Ureter (tissue), 1 donor: ENCODE measurements around the gene DST. TPM values are rescaled to one million over a fixed set of nuclear protein-coding genes. Genes with fewer than 3 reads are reported as not detected.
"Not testable (repeated sequence)": the region's sequence is repeated elsewhere in the genome, so short reads cannot be mapped to it uniquely, and the experiment has no call there.

Experiments
- DNase-seq: peaks from one replicate; pipeline ENCODE4 v3.0.0-alpha.2; 2020; ENCODE audit warnings: low spot score
- total RNA-seq: library from RNA; stranded (reverse); gene quantifications from one replicate; pipeline ENCODE4 v1.2.4, GENCODE V29; 2023
- donor health status: DM: yes; HTN: yes; CAD: no.

DST gene
- total RNA-seq, 1 donor from 2014 or later, result 367 TPM

DNA sequence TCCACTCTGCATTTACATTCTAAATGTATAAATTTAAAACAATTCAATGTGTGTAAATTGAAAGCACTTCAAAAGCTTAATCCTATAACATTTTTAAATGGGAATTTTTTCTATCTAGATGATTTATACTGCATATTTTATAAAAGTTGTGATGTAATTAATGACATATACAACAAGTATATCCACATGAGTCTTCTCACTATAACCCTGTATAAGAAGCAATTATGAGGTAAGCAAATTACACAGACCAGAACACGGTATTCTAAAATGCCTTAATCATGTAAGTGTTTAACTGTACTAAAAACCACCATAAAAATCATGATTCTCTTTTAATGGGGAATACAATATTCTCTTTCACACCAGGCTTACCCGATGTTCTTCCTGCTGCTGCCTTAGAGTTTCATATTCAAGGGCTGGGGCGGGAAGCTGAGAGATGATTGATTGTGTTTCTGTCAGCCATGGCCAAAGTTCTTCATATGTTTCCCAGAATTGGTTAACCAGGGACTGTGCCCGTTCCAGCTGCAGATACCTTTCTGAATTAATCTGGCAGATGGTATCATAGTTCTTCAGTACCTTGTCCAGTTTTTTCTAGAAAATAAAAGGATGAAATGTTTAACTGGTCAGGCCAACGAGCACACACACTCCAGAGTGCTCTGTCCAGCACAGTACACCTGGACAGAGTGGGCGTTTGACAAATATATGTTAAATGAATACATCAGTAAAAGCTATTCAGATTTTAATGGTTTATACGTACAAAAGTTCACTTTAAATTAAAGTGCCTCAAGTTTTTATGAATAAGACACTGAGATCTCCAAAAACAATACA, 127.4 kb downstream of the DST start:
- no peak for DNase-seq

DNA sequence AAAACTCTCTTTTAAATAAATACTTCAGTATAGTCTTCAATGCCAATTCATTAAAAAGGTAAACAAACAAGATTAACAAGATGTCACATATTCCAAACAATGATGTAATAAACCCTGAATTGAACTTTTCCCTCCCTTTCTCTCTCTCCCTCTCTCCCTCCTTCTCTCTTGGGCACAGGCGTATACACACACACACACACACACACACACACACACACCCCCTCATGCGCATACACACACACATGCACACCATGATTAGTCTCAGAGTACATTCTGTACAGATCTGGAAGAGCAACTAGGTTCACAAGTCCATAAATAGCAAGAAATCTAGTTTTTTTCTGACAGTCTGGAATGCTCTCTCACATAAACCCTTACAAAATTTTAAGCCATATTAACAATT, 128.3 kb downstream of the DST start:
- no peak for DNase-seq

DNA sequence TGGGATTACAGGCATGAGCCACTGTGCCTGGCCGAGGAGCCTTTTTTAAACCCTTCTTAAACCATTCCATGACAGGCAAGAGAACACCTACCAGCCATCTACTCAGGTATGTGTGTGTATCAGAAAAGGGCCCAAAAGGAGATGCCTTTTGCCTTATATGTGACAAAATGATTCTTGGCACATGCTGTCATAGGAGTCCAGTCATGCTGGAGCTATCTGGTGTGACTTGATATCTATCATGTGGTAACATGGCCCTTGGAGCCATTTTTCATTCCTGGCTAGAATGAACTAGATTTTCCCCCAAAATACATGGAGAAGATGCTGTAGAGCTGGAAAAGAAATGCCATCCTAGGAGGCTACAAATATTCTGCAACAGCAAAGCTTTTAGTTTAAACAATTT, 129.1 kb downstream of the DST start:
- DNase-seq, result no peak

DNA sequence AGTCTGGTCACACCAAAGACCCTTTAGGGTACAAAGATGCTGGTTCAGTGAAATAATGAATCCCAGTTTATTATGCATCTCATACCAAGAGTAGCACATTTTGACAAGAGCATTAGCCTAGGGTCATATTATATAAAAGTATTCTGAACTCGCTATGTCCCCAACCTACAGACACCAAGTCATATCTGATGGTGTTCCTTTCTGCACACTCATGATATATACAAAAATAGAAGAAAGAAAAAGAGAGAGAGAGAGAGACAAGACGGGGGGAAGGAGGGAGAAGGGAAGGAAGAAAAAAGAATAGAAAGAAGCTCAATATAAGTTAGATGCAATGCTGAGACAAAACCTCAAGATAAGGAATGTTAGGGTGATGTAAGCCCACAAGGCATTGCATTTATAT, 131.1 kb downstream of the DST start:
- no peak for DNase-seq

DNA sequence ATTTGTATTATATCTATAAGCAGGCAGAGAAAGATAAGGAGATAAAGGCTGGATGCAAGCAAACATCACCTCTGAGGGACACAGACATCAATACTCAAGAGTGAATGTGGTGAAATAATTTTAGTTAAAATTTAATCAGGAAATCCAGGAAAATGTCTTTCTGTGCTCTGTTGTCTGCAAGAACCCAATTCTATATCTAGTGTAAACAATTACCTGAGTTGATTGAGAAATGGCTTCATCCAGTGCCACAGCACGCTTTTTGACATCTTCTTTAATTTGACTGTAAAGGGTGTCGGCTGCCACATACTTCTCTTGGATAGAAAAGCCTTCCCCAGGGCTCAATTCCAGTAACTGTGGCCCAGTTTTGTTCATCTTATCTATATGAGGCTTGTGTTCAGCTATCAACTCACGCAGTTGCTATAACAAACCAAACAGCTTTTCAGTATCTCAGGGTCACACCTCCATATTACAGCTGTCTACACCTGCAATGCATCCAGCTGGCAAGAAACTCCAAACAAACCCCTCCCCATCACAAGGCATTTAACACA, 131.6 kb downstream of the DST start:
- DNase-seq, result no peak

DNA sequence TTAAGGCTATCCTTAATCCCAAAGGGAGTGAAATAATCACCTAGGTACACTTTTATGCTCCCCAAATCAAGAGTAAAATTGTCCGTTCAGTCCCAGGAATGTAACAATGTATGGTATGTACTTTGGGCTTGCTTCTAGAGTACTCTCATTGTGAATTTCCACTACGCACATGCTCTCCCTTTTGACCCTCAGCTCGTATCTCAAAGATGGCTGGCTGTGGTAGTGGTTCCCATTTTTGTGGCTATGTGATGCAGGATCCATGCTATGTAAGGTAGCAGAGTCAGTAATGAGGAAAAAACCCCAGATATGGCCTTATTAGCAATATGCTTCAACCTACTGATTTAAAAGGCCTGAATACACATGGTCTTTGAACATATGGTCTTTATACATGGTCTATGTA, 133.7 kb downstream of the DST start:
- DNase-seq, result no peak

DNA sequence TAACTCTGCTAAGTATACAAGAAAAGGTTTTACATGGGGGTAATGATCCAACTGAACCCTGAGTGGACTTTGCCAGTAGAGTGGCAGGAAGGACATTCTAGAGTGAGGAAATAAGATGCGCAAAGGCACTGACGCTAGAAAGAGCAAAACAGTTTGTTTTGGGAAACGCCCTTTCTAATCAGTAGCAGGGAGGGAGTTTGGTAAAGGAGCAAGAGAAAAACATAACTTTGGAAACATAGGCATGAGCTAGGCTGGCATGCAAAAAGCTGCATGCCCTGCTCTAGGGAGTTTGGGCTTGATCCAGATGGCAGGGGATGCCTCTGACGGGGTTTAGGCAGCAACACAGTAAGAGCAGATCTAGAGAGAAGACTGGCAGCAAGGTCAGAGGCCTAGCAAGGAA, 135.2 kb downstream of the DST start:
- no peak for DNase-seq

DNA sequence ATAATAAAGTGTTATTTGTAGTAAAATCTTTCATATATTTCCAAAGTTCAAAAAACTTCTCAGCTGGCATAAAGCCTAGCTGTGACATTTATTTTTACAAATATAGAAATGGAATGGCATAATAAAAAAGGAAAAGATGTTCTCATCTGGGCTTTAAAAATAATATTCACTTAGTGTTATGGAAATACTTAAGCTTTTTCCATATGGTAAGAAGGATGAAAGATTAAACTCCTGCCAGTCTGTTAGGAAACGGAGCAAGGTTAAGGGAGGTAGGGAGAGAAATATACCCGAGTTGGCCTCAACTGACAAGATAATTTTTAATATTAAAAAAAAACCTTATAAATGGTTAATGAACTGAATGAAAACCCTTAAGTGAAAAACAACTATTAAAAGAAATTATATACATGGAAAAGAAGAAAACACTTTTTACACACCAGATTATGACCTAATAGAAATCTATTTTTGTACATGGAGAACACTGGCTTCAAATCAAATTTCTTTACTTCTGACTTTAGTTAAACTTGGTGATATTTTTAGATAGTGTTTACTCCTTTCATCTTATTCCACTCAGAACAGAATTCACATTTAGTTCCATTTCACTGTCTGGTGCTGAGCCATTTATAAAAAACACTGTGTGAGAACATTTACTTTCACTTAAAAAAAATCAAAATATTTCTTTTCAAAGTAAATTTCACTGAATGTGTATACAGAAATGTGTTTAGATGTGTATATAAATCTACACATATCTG, 137.0 kb downstream of the DST start:
- DNase-seq, result no peak

DNA sequence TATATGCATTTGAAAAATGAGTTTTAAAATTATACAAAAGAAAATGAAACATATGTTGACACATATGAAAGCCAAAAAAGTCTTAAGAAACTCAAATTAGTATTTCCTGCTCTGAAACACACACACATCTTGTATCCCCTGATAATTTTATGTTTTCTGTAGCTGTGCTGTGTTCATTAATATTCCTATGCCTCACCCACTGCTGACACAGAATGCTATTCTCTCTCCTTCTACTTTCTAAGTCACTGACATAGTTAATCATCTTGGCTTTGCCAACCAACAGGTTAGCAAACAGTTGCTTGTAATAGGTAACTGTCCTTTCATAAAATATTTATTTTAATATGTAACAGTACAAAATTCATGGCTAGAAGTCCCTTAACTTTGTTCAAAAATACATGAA, 140.7 kb downstream of the DST start:
- DNase-seq, result no peak

DNA sequence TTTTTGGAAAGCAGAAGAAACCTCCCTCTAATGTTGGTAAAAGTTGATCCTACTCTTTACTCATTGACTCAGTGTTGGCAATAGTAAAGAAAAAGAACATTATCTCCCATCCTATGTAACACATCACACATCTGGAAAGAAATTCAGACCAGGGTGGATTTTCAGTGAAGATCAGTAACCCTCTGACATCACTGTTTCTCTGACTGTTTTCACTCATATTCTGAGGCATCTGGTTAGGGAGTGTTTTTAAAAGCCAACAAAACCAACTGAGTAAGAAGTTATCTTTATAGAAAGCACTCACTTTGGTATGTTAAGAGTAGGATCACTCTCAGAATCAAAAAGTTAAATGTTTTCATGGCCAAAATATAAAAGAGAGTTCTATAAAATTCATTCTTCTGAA, 143.6 kb downstream of the DST start:
- no peak for DNase-seq

DNA sequence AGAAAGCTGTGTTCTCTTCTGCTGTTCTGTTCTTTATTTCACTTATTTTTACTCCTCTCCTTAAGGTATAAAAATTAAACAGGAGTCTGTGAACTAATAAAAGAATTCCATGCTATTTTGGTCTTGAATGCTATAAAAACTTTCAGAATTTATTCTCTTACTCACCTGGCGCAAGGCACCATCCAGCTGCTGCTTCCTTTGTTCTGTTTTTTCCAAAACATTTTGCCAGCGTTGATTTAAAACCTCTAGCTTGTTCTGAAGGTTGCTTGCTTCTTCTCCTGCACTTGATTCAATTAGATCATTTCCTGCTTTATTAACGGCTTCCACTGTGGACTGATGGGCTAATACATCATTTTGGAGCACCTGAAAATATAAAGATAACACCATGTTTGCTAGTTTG, 145.0 kb downstream of the DST start:
- DNase-seq, result no peak

DNA sequence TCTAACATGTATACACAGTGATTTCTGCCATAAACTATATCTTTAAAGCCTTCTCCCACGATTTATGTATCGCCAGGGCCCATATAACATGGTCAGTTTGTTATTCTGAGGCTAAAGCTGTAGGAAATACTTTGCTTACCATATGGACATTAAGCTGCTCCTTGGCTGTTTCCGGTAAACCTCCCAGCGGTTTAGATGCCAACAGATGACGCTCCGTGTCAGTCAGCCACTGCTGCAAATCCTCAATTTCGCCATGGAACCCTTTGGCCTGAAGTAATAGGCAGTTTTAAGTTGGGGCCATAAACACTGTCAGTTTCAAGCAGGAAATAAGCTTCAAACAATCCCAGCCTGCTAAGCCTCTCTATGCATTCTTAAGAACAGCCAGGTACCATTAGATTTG, 145.4 kb downstream of the DST start:
- DNase-seq, result no peak

DNA sequence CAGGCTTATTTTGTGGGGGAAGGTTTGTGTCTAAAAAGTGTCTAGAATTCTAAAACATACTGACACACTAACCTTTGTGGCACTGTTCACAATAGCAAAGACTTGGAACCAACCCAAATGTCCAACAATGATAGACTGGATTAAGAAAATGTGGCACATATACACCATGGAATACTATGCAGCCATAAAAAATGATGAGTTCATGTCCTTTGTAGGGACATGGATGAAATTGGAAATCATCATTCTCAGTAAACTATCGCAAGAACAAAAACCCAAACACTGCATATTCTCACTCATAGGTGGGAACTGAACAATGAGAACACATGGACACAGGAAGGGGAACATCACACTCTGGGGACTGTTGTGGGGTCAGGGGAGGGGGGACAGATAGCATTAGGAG, 146.0 kb downstream of the DST start:
- DNase-seq, result not testable (repeated sequence)

DNA sequence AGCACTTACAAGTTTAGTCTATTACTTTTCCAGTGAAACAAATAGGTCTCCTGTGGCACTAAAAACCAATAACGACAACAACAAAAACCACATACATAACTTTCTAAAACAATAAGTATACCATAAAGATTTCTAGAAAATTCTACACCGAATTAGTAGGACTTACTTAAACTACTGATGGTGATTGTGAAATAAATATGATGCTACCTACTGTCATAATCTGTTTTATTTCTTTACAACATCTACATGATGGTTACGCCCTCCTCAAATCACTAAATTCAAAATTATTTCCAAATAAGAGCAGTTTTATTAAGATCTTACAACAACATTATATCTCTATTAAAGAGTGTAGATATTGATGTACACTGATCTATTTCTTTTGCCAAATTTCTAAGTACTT, 147.0 kb downstream of the DST start:
- no peak for DNase-seq

DNA sequence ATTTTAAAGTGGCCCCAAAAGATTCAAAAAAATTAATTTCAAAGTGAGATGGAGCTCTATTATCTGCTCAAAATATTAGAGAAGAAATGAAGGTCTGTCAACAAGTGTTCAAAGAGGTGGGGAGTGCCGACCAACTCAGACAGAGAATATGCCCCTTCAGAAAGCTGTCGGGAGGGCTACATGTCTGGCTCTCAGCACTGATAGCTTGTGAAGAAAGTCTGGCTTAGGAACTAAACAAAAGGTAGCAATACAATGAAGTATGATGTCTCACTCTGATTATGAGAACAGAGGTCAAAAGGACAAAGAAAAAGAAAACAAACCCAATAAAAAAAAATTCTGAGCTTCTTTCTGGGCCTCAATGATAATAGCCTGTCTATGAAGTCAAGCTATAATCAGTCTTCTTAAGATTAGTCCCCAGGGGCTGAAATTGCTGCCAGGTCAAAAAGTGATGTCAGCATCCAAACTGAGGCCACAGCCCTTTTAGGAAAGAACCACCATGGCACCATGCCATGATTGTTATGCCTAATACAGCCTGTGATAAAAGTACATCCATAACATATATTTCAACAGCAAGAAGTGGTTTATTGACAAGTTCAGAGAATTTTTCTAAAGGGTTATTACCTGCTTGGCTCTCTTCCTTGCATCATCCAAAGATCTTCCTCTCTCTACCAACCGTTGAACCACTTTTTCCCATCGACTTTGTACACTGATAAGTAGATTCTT, 150.9 kb downstream of the DST start:
- DNase-seq, result no peak

DNA sequence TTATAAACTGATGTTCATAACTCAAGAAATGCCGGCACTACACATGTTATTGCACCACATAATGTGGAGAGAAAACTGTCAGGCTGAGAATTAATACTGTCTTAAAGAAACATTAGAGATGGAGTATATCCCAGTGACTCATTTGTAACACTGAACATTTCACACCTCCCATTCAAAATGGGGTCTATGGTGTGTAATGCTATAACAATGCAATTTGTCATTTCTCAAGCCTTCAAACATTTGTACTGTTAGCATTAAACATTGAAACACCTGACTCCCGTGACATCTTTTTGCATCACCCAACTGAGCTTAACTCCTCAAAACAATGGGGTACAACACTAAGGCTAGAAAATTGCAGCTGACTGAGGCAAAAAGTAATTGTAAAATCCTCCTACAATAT, 151.7 kb downstream of the DST start:
- no peak for DNase-seq

DNA sequence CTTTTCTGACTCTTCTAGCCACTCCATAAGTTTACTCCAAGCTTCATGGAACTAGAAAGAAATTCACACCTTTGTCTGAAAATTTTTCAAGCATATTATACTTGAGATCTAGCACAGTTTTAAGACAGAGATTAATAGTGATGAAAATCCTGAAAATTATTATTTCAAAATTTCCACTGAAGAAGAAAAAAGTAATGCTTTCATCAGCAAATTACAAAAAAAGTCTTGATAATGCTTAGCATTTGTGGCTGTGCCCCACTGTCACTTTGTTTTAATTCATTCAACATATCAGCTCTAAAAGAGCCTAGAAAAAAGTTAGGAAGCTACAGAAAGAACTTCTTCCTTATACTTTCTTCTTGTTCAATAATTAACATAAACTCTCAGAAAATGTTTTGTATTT, 153.1 kb downstream of the DST start:
- no peak for DNase-seq

DNA sequence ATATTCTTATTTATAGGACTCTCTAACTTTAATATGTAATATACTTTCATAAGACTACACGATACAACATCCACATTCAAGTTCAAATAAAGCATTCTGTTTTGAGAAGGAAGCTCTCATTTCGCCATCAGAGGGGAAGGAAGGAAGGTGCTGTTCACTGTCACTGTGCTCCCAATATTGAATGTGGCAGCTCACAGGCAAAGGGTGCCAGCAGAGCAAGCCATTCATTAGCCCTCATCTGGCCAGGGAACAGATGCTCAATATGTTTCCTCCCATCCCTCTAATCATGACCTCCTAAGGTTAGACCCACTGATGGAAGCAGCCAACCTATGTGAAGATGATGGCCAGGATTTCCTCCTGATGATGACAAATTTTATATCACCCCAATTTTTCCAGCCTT, 154.4 kb downstream of the DST start:
- no peak for DNase-seq

DNA sequence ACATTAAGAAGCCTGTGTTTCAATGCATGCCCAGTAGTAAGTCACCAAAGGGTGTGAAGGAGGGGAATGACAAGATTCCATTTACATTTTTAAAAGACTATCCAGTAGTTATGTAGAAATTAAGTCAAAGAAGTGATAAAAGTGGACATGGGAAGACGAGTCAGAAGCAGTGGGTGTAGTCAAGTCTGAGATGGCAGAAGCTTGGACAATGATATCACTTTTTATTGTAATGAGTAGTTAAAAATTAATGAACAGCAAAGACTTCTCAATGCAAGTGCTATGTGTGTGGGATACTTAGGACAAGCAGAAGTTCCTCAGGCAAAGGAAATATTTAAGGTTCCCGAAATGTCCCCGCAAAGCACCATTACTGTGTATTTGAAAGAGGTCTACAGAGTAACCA, 156.0 kb downstream of the DST start:
- no peak for DNase-seq

DNA sequence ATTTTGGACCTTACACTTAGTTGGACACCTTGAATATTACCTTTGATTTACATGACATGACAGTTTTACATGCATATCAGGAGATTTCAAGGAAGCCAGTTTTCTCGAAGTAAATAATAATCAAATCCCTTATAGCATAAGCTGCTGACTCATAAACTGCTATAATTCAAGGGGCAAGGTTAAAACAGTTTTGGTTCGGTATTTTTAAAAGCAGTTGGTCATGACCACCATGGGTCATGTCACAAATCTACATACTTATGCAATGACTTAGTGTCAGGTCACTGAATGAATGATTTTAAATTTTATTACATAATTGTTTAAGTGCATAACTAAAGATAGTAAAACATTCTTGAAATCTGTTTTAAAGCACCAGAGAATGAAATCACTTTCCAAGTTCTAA, 158.0 kb downstream of the DST start:
- DNase-seq, result no peak

DNA sequence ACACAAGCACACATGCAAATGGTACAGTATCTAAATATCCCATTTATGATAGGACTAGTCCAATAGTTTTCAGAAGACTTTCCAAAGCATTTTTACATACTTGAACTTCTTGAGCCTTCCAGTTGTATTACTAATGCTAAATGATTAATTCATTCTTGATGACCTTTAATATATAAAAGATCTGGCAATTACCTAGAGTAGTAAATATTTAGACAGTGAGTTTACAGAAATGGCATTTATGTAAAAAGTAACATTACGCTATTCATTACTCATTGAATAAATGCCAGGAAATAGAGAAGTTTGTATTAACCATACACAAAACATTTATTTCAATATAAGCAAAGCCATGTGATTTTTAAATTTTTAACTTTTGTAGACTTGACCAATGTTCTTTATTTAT, 158.8 kb downstream of the DST start:
- DNase-seq, result no peak

DNA sequence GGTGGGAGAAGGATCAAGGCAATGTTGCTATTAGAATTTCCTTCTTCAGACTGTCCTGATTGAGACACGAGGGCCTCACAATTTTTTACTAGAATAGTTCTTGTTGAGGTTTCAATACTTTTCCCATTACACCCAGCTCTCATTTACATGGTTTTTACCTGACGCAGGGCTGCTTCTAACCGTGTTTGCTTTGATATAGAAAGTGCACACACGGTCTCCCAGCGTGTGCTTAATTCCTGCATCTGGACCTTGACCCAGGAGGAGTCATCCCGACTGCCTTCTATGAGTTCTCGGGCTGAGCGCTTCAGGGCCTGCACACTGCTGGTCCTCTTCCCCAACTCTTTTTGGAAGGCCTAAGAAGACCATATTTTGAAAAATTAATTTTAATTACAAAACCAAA, 160.2 kb downstream of the DST start:
- DNase-seq, result no peak

DNA sequence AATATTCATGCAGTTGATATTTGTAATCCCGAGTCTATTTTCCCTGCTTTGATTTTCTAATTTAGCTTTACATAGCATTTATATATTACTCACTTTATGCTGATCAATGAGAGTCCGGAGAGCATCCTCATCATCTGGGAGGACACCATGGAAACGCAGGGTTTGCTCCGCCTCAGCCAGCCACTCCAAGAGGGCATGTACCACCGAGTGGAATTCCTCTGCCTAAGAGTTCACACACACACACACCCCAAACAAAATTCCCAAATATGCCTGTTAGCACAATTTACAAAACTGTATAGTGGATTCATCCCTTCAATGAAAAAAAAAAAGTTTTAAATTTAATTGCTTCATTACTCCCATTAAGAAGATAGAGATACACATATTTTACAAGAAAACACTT, 160.7 kb downstream of the DST start:
- DNase-seq, result no peak
